Caco-2 (cell line): ENCODE data around the gene PPFIBP1. TPM values are rescaled to one million over a fixed set of nuclear protein-coding genes. Genes with fewer than 3 reads are reported as not detected.
A peak's percentile ranks its signal among the peaks of the same experiment; 100 is the strongest.

Experiments used
- BruUV-seq: library from RNA; stranded (reverse); fragments of 400-500 nt; replicated peaks from 2 replicates; lab custom pipeline; 2021; lab: Mats Ljungman, UMichigan
- CTCF ChIA-PET: fragments of 300-600 bp; sonication (Branson Sonifier 250); formaldehyde crosslinking; loops from one replicate; lab custom pipeline; 2022; ENCODE audit warnings: antibody characterized with exemption; lab: Charles Lee
- POLR2A ChIA-PET: fragments of 300-600 bp; sonication (Branson Sonifier 250); formaldehyde crosslinking; loops from one replicate; lab custom pipeline; 2022; ENCODE audit warnings: antibody characterized with exemption; lab: Charles Lee
- DNase-seq, 2 experiments: peaks; one replicate each; pipeline versions ENCODE4 v3.0.0 to v3.0.0-alpha.2; 2020 to 2022
- H3K27me3 ChIP-seq: replicated peaks from 2 replicates; pipeline ENCODE4 v1.6.0; 2011; ENCODE audit warnings: low read length; ENCODE audit not compliant: control insufficient read depth, insufficient read depth
- H3K36me3 ChIP-seq: 2 replicates; pipeline ENCODE4 v1.5.1; 2011; ENCODE audit warnings: low read length; ENCODE audit not compliant: control insufficient read depth, insufficient read depth
- H3K4me1 ChIP-seq: fragments of 250-450 bp; sonication (Bioruptor Pico); 2 replicates; pipeline ENCODE4 v1.5.1; 2020; ENCODE audit warnings: mild to moderate bottlenecking
- H3K4me3 ChIP-seq: 2 replicates; pipeline ENCODE4 v1.5.1; 2011; ENCODE audit warnings: low read depth, mild to moderate bottlenecking, control low read depth, low read length
- H3K9me3 ChIP-seq: fragments of 250-450 bp; sonication (Bioruptor Pico); 2 replicates; pipeline ENCODE4 v1.5.1; 2020; ENCODE audit warnings: mild to moderate bottlenecking, moderate library complexity
- H3K27ac Mint-ChIP-seq: one replicate; pipeline ENCODE4 v1.8.0; 2022; ENCODE audit warnings: mixed read lengths; ENCODE audit not compliant: unreplicated experiment
- H3K27me3 Mint-ChIP-seq: one replicate; pipeline ENCODE4 v1.8.0; 2022; ENCODE audit warnings: mixed read lengths; ENCODE audit not compliant: insufficient read depth, unreplicated experiment
- H3K36me3 Mint-ChIP-seq: one replicate; pipeline ENCODE4 v1.8.0; 2022; ENCODE audit warnings: mild to moderate bottlenecking, mixed read lengths; ENCODE audit not compliant: insufficient read depth, unreplicated experiment
- H3K4me1 Mint-ChIP-seq: one replicate; pipeline ENCODE4 v1.8.0; 2022; ENCODE audit warnings: low read depth, mixed read lengths; ENCODE audit not compliant: unreplicated experiment
- H3K4me3 Mint-ChIP-seq: one replicate; pipeline ENCODE4 v1.8.0; 2022; ENCODE audit warnings: mild to moderate bottlenecking, moderate library complexity, mixed read lengths; ENCODE audit not compliant: unreplicated experiment
- H3K9me3 Mint-ChIP-seq: one replicate; pipeline ENCODE4 v1.8.0; 2022; ENCODE audit warnings: mixed read lengths; ENCODE audit not compliant: unreplicated experiment
- CTCF ChIP-seq, 2 experiments: fragments of 200-600 bp in 1 of 2; IDR thresholded peaks; 1 replicate in 1 of 2; 2 replicates in 1 of 2; pipeline versions ENCODE4 v1.5.1 to v1.8.0; 2011 to 2022; ENCODE audit warnings: antibody characterized with exemption in 1 of 2, control low read depth in 1 of 2, inconsistent platforms in 1 of 2, low read depth in 1 of 2, low read length in 1 of 2, mild to moderate bottlenecking in 1 of 2, moderate library complexity in 1 of 2; ENCODE audit not compliant: insufficient read depth in 1 of 2, severe bottlenecking in 1 of 2, unreplicated experiment in 1 of 2
- intact Hi-C: fragments of 100-400 bp; cut with micrococcal nuclease; formaldehyde crosslinking; loops from one replicate; pipeline ENCODE4 v1.10.0; 2022; ENCODE audit not compliant: unreplicated experiment
- total RNA-seq: library from RNA; stranded (reverse); gene quantifications from 2 replicates; pipeline ENCODE4 v1.2.3, GENCODE V29; 2022

The PPFIBP1 gene
- total RNA-seq, 1 experiment from 2014 or later, result 109 TPM

GRCh38 chr12:27650011-27650410 lies 126.0 kb downstream of the PPFIBP1 start:
- no TSS peak for BruUV-seq
- DNase-seq, result no peak
- H3K27me3 Mint-ChIP-seq, result no peaks in the 10 kb centered on the region
- ChIA-PET POLR2A (no interaction called here), CTCF (interaction anchor here (1.5 kb wide), 1 partner anchor 225 kb away, joined by 3 read pairs; no protein-coding TSS in a partner anchor)
- no peaks in the 10 kb centered on the region; the same call in 1 of the 2 replicates for H3K36me3 ChIP-seq
- H3K27me3 ChIP-seq, result no peaks in the 10 kb centered on the region
- intact Hi-C loops, result loop anchor here (5.0 kb wide), 1 partner anchor 128 kb away; the partner anchor contains the start of gene PPFIBP1
- no peak overlapping the region for H3K27ac Mint-ChIP-seq
- no peak overlapping the region for H3K4me3 Mint-ChIP-seq
- no peak overlapping the region for H3K4me3 ChIP-seq
- H3K4me1 Mint-ChIP-seq, result peaks cover 20% of the 10 kb centered on the region
- no peaks in the 10 kb centered on the region for H3K4me1 ChIP-seq
- no peak for TF ChIP-seq CTCF (IDR thresholded peaks at IDR 0.05; ENCODE audit: insufficient read depth in 1 of 2, low read depth in 1 of 2, low read length in 1 of 2, severe bottlenecking in 1 of 2, unreplicated experiment in 1 of 2)
- no peaks in the 10 kb centered on the region for H3K9me3 ChIP-seq
- H3K9me3 Mint-ChIP-seq, result no peaks in the 10 kb centered on the region
- H3K36me3 Mint-ChIP-seq, result peaks cover 53% of the 10 kb centered on the region

- BruUV-seq, result no TSS peak
- Mint-ChIP-seq H3K27ac (no peak overlapping the region), H3K36me3 (peaks cover 45% of the 10 kb centered on the region), H3K4me1 (peaks cover 12% of the 10 kb centered on the region), H3K9me3 (no peaks in the 10 kb centered on the region), H3K4me3 (no peak overlapping the region), H3K27me3 (no peaks in the 10 kb centered on the region)
- ChIA-PET CTCF (no interaction called here), POLR2A (no interaction called here)
- no peak for TF ChIP-seq CTCF (IDR thresholded peaks at IDR 0.05; ENCODE audit: insufficient read depth in 1 of 2, low read depth in 1 of 2, low read length in 1 of 2, severe bottlenecking in 1 of 2, unreplicated experiment in 1 of 2)
- DNase-seq, result no peak
- no peaks in the 10 kb centered on the region for H3K27me3 ChIP-seq
- no peak overlapping the region for H3K4me3 ChIP-seq
- no peaks in the 10 kb centered on the region; the same call in 1 of the 2 replicates for H3K36me3 ChIP-seq
- H3K4me1 ChIP-seq, result no peaks in the 10 kb centered on the region
- H3K9me3 ChIP-seq, result no peaks in the 10 kb centered on the region
- intact Hi-C loops, result loop anchor here (5.0 kb wide), 1 partner anchor 129 kb away; the partner anchor contains the start of gene PPFIBP1
These were observed 127.2 kb downstream of the PPFIBP1 start for GRCh38 chr12:27651201-27651600.

GRCh38 chr12:27652174-27652763 lies 128.3 kb downstream of the PPFIBP1 start:
- Mint-ChIP-seq H3K36me3 (peaks cover 37% of the 10 kb centered on the region), H3K27me3 (no peaks in the 10 kb centered on the region), H3K4me3 (no peak overlapping the region), H3K27ac (no peak overlapping the region), H3K4me1 (peaks cover 12% of the 10 kb centered on the region), H3K9me3 (no peaks in the 10 kb centered on the region)
- TF ChIP-seq CTCF (IDR thresholded peaks at IDR 0.05; ENCODE audit: insufficient read depth in 1 of 2, low read depth in 1 of 2, low read length in 1 of 2, severe bottlenecking in 1 of 2, unreplicated experiment in 1 of 2), result peak; percentile 91 to 96
- intact Hi-C loops, result loop anchor here (1.0 to 5.0 kb wide), 4 partner anchors 51 to 228 kb away; partner anchors contain the start of gene PPFIBP1
- CTCF ChIA-PET, result no interaction called here
- POLR2A ChIA-PET, result no interaction called here
- no peak overlapping the region for H3K4me3 ChIP-seq
- no peaks in the 10 kb centered on the region; the same call in 1 of the 2 replicates for H3K36me3 ChIP-seq
- no peaks in the 10 kb centered on the region for H3K9me3 ChIP-seq
- no peaks in the 10 kb centered on the region for H3K27me3 ChIP-seq
- no peaks in the 10 kb centered on the region for H3K4me1 ChIP-seq
- no TSS peak for BruUV-seq
- DNase-seq, result peak; percentile 69 to 88
